Activated gamma-delta T cell (primary cell): ENCODE measurements around the gene CHD9NB.
"Not testable (repeated sequence)": the region's sequence is repeated elsewhere in the genome, so short reads cannot be mapped to it uniquely, and the experiment has no call there.

Experiments used
- DNase-seq: peaks from one replicate; lab custom pipeline; 2025; lab: John Stamatoyannopoulos, UW

Gene CHD9NB

DNA sequence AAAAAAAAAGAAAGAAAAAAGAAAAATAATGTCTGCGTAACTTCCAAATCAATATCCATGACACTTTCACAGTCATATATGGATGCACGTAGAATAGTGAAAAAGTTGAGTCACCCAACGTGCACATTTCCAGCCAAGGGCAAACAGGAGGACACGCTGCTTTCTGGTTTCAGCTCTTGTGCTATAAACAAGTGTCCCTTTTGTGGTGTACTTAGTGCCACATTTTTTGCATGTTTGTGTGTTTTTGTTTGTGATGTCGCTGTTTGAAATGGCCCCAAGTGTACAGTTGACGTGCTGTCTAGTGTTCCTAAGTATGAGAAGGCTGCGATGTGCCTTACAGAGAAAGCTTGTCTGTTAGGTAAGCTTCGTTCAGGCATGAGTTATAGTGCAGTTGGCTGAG lies 5.0 kb upstream of the CHD9NB start:
- DNase-seq, result no peak

DNA sequence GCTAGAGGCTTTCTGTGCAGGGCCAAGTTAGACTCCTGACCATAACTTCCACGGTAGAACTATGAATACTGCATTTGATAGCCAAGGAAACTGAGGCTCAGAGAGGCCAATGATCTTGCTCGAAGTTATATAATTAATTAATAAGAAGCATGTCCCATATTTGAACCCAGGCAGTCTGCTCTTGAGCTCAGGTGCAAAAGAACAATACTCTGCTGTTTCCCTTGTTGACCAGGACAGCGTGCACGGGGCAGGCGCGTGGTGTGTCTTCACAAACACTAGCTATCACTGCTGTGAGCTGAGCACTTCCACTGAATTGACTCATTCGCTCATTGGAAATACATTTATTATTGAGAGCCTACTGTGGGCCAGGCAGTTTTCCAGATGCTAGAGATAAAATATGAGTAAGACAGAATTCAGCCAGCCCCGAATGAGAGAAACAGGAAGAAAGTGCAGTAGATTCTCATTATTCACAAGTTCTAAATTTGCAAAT lies 3.7 kb upstream of the CHD9NB start:
- DNase-seq, result no peak

DNA sequence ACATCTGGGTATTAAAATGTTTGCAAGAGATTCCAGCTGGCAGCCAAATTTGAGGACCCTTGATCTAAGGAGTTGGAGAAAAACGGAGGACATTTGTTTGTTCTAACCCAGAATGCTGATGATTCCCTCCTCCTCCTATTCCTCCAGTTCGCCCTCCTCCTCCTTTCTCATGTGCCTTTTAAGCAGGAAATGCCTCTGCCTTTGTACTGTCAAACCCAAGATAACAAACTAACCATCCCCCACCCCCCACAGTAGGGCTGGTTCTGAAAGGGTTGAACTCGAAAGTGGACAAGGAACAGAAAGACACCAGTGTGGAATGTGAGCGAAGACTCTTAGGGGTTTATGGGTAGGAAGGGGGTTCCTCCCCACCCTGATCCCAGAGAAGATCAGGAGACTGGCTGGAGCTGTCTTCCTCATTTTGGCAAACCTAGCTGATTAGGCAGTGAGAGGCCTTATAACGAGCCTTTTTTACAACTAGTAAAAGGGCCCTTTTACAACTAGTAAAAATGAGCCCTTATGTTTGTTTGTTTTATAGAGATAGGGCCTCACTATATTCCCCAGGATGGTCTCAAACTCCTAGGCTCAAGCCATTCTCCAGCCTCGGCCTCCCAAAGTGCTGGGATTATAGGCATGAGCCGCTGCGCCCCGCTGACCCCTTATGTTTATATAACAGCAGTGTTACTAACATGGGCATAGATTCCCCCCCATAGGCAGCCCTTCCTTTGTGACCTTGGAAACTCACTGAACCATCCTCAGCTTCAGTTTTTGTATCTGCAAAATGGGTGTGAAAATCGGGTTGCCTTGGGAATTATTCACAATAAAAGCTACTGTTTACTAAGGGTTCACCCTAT lies 3.1 kb upstream of the CHD9NB start:
- no peak for DNase-seq

DNA sequence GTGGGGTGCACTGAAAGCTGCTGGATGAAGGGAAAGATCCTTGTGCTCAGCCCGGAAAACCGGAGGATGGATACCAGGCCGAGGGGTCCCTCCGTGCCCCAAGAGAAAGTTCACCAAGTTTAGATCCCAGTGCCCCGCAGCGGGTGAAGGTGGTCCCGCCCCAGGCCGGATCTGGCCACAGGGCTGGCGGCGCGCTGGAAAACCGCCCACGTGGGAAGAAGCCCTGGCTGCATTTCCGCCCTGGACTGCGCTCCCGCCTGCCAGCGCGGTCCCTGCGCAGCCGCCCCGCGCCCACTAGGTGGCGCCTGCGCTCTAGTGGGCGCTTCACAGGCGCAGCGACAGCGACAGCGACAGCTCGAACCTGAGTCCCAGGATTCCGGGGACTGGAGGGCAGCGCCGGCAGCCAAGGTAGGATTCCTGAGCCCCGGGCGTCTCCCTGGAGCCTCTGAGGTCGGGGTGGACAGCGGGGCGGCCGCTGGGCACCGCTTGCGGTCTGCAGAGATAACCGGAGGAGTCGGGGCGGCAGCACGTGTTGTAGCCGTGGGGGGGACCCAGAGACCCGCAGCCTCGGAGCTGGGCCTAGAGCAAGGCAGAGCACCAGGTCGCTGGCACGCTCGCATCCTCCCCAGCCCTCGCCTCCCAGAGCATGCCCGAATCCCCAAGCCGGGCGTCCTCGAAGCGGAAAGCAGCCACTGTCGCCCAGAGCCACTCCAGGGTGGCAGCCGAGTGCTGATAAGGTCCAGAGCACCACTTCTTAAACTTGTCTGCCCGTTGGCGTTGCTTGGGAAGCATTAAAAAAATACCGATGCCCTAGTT lies 2.2 kb upstream of the CHD9NB start, which contains the start of gene CHD9:
TSS of gene CHD9 (plus strand) at position 322 of the 816 bp plus-strand sequence. CDS start 101,099 bp downstream, outside the sequence.
- DNase-seq, result peak; percentile 51

DNA sequence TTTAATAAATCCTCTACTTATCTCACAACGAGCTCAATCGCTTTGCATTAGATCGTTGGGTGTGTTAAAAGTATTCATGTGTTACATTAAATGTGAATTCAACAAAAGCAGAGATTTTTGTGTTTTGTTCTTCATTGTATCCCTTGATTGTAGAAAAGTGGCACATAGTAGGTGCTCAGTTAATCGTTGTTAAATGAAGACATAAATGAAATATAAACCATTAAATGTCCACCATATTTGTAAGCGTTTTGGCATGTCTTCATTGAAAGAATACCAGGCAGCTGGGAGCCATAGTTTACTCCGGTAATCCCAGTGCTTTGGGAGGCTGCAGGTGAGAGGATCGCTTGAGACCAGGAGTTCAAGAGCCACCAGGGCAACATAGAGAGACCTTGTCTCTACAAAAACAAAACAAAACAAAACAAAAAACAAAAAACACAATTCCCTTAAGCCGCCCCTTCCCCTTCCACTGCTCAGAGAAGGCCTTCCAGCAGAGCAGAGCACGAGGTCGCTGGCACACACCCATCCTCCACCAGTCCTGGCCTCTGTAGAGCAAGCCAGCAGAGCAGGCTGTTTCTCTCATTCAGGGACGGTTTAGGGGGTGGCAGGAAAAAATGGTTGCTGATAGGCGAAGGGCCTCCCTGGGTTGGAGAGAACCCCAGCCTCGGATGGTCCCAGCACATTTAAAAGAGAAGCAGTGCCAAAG lies 1.4 kb upstream of the CHD9NB start:
- no peak for DNase-seq

DNA sequence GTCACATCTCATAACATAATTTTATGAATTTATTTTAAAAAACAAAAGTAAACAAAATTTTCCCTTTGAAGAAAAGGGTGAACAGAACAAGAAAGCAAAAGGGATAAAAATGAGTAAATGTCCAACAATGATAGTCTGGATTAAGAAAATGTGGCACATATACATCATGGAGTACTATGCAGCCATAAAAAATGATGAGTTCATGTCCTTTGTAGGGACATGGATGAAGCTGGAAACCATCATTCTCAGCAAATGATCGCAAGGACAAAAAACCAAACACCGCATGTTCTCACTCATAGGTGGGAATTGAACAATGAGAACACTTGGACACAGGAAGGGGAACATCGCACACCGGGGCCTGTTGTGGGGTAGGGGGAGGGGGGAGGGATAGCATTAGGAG lies 1.4 kb downstream of the CHD9NB start:
- not testable (repeated sequence) for DNase-seq

DNA sequence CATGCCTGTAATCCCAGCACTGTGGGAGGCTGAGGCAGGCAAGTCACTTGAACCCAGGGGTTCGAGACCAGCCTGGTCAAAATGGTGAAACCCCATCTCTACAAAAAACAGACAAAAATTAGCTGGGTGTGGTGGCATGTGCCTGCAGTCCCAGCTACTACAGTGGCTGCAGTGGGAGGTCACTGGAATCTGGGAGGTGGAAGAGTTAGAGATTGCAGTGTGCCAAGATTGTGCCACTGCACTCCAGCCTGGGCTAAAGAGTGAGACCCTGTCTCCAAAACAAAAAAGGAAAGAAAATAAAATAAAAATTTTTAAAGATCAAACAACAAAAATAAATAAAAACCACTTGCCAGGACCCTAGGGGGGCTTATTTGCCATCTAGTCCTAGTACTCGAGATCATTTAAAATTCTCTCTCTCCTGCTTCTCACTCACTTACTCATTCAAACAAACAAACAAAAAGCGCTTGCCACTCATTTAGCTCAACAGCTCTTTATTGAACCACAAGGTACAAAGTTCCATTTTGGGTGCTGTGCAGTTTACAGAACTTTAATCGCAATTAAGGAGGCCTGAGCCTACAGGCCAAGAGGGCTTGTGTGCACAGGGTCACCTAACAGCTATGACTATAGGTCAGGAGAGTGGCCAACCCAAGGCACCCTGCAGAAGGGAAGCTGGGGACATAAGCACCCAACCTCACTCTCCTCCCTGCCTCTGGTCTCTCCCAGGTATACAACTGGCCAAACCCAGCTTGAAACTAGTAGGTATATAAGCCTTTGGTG lies 4.4 kb downstream of the CHD9NB start:
- no peak for DNase-seq

DNA sequence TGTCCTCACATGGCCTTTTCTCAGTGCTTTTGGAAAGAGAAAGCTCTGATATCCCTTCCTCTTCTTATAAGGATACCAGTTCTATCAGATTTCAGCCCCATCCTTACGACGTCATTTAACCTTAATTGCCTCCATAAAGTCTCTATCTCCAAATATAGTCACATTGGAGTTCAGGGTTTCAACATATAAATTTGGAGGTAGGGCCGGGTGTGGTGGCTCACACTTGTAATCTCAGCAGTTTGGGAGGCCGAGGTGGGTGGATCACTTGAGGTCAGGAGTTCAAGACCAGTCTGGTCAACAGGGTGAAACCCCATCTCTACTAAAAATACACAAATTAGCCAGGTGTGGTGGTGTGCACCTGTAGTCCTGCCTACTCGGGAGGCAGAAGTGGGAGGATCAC lies 5.2 kb downstream of the CHD9NB start:
- DNase-seq, result not testable (repeated sequence)

DNA sequence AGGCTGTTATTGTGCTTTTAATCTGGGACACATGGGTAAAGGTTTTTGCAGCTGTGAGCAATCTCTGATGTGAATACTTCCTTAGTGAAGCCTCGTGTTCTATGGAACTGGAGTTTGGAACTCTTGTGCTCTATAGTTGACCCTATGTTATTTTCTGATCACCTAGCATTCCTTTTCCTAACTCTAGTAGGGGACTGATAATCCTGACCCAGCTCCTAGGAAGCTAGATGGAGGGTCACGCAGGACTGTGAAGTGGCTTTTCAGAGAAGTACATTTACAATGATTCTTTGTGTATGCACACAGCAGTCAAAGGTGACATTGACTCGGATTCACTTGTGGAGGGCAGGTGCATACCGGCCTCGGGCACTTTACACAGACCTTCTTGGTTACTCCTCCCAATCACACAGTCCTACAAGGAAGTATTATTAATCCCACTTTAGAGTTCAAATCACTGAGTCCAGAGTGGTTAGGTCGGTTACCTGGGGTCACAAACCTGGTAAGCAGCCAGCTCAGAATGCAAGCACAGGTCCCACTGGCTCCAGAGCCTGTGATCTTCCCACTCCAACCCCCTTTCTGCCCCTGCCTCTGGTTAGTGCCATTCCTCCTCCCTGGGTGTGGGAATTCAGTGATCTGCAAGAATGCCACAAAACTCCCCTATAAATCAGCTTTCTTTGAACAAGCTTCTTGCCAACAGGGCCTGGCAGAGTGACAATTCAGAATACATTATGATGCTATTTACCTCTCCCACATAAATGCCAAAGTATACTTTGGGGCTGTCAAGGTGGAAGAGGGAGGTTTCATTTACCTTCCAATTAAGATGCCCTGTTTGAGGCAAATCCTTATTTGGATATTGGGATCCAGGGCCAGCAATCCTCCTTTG lies 7.1 kb downstream of the CHD9NB start:
- no peak for DNase-seq

DNA sequence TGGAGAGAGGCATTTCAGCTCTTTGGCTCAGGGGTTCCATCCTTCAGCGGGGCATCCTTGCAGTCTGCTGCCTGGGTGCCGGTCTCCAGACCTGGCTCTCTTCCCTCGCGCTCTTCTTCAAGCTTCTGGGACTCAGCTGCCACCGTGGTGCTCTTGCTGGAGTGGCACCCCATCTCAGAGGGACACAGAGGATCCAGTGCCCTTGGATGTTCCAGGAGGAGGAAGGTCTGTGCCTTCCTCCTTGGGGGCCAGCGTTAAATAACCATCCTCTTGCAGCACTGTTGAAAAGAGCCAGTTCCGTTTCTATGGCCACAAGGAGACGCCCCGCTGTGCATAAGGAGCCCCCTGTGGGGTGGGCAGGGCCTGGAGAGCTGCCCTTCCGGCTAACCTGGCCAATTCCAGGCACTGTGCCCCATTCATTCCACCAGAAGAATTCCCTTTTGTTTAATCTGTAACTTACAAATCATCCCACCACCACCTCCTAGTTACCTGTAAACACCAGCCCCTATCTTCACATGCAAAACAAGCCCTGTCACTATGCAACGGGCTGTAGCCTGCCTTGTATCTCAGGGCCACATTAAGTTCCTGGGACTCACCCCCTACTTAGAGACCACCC lies 8.6 kb downstream of the CHD9NB start:
- no peak for DNase-seq

DNA sequence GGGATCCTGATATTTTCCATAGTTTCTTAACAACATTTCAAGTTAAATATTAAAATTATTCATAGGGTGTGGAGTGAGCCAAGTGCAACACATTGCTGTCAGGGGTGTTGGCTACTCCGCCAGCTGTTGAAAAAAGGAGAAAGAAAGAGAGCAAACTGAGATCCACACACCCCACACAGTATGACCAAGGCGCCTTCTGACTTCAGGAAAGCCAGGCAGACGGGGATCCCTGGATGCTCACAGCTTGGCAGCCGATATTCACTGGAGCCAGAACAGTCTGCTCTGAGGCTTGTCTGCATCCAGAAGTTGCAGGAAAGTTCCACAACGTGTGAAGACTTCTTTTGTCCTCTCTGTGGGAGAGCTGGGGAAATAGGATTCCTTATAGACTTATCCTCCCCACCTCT lies 9.3 kb downstream of the CHD9NB start:
- DNase-seq, result no peak

DNA sequence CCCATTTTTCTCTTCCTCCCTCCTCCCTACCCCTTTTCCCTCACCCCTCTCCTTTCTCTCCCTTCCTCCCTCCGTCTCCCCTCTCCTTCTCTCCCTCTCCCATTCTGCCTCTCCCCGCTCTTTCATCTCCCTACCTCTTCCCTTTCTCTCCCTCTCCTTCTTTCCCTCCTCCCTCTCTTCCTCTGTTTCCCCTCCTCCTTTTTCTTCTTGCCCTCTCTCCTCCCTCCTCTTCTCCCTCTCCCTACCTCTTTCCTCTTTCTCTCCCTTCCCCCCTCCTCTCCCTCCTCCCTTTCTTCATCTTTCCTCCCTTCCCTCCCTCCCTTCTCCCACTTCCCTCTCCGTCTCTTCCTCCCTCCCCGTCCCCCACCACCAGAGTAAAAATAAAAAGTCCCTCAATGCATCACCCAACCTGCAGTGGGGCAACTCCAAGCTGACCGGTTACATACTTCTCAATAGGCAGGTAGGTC lies 10.4 kb downstream of the CHD9NB start:
- no peak for DNase-seq

DNA sequence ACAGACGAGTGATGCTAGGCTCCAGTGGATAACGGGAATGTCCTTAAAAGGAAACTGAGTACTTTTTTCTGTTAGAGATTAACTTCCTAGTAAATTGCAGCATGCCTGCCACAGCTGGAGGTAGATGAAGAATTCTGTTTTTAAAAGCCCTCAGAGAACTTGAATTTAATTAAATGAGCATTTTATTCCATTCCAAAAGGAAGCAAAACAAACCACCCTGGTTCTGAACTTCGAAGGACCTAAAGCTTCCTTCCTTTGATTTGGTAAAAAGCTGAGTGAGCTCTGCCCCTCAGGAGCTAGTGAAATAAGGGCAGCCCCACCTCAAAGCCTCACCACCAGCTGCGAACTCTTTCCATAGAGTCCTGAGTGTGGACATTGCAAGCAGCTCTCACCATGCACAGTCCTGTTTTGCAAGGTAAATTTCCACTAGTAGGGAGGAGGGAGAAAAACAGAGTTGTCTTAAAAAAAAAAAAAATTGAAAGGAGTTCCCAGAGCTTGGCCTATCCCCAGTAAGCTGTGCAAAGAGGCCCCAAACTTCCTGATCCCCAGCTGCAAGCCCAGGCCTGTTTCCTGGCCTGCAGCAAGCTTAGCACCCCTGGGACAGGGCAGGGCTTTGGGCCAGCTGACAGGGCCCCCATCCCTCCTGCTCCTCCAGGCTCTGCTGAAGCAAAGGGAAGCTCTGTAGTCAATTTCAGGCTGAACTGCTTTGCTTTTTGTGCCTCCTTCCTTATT lies 11.2 kb downstream of the CHD9NB start:
- no peak for DNase-seq

DNA sequence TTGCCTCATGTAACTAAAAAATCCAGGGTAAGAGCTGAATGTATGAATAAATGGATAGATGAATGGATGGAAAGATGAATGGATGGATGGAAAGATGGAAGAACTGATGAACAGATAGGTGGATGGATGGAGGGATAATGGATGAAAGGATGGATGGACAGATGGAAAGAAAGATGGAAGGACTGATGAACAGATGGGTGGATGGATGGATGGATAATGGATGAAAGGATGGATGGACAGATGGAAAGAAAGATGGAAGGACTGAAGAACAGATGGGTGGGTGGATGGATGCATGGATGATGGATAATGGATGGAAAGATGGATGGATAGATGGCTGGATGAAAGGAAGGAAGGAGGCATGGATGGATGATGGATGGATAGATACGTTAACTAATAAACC lies 11.9 kb downstream of the CHD9NB start:
- no peak for DNase-seq

DNA sequence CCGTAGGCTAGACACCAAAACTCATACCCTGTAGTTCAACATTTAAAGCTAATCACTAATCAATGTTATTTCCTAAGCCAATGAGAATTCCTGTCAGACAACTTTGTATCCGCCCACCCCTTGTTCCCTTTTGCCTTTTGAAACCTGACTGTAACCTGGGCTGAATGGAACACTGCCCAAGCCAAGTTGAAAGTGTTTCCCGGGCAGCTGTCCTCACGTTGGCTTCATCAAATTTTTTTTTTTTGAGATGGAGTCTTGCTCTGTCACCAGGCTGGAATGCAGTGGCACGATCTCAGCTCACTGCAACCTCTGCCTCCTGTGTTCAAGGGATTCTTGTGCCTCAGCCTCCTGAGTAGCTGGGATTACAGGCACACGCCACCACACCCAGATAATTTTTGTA lies 16.0 kb downstream of the CHD9NB start:
- not testable (repeated sequence) for DNase-seq

DNA sequence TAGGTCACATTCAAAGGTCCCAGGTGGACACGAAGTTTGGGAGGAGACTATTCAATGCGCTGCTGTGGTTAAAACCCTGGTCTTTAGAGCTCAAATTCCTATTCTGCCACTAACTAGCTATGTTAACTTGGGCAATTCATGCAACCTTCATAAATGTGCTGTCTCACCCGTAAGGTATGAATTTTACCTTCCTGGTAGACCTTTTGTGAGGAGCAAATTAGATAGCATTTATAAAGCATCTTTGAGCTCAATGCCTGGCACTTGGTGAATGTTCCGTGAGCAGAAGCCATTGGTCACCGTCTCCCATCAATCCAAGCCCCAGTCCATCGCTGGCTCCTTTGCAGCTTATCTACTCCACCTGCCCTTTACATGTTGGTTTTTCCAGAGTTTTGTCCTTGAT lies 16.6 kb downstream of the CHD9NB start:
- DNase-seq, result no peak

DNA sequence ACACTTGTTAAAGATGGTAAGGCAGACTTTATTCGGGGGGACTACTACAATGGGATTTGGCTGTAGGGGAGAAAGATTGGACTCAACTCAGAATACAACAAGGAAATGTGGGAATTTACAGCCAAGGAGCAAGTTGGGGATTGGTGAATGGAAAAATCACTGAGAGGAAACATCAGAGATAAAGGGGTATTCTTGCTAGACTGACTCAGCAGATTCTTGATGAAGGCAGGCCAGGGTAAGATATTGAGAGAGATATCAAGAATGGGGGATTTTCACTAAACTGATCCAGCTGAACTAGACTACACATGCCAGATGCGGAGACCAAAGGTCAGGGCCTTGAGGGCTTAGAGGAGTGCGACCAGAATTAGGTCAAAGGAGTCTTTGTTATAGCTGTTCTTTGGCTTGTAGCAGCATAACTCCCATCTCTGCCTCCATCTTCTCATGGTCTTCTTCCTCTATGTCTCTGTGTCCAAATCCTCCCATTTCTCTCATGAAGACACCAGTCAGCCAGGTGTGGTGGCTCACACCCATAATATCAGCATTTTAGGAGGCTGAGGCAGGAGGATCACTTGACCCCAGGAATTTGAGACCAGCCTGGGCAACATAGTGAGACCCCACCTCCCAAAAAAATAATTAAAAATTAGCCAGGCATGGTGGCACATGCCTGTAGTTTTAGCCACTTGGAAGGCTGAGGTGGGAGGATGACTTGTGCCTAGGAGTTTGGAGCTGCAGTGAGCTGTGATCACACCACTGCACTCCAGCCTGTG lies 17.3 kb downstream of the CHD9NB start:
- no peak for DNase-seq

DNA sequence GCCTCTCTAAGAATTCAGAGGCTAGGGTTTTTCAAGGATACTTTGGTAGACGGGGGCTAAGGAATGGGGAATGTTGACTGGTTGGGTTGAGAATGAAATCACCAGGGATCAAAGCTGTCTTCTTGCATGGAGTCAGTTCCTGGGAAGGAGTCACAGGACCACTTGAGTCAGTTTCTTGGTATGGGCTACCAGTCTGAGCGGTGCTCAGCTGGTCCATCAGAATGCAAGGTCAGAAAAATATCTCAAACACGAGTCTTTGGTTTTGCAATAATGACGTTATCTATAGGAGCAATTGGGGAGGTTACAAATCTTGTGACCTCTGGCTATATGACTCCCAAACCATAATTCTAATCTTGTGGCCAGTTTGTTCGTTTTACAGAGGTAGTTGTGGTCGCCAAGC lies 18.4 kb downstream of the CHD9NB start:
- no peak for DNase-seq
